Panc1 (cell line): ENCODE data around the gene LRRC9. TPM values are rescaled to one million over a fixed set of nuclear protein-coding genes. Genes with fewer than 3 reads are reported as not detected.

Experiments
- ATAC-seq: fragments of 200-7000 bp; cut with Tn5 transposase; 2 replicates; pipeline ENCODE4 v1.9.1; 2020; ENCODE audit warnings: mild to moderate bottlenecking, moderate library complexity
- BruUV-seq: library from RNA; stranded (reverse); fragments of 400-500 nt; replicated peaks from 2 replicates; lab custom pipeline; 2021; lab: Mats Ljungman, UMichigan
- CTCF ChIA-PET: fragments of 300-600 bp; sonication (Branson Sonifier 250); formaldehyde crosslinking; loops from one replicate; lab custom pipeline; 2022; ENCODE audit warnings: antibody characterized with exemption; lab: Charles Lee
- POLR2A ChIA-PET: fragments of 300-600 bp; sonication (Branson Sonifier 250); formaldehyde crosslinking; loops from one replicate; lab custom pipeline; 2022; ENCODE audit warnings: antibody characterized with exemption; lab: Charles Lee
- DNase-seq: peaks from one replicate; pipeline ENCODE4 v3.0.0-alpha.2; 2010; ENCODE audit warnings: low read depth, low spot score
- H3K27ac ChIP-seq: 2 replicates; pipeline ENCODE4 v1.5.1; 2011; ENCODE audit warnings: mild to moderate bottlenecking, low read length, inconsistent platforms
- H3K27me3 ChIP-seq: fragments of 200-500 bp; sonication (Bioruptor generic); 2 replicates; pipeline ENCODE4 v1.6.0; 2014; ENCODE audit warnings: low read length, inconsistent platforms; ENCODE audit not compliant: control insufficient read depth, insufficient read depth
- H3K36me3 ChIP-seq: fragments of 200-500 bp; sonication (Bioruptor generic); 2 replicates; pipeline ENCODE4 v1.5.1; 2014; ENCODE audit warnings: inconsistent platforms, mild to moderate bottlenecking, low read length, moderate library complexity; ENCODE audit not compliant: control insufficient read depth, insufficient read depth
- H3K4me1 ChIP-seq: 2 replicates; pipeline ENCODE4 v1.5.1; 2011; ENCODE audit warnings: inconsistent platforms, mild to moderate bottlenecking, low read length, moderate library complexity; ENCODE audit not compliant: control insufficient read depth, insufficient read depth
- H3K4me3 ChIP-seq, 2 experiments: 2 replicates each; pipeline ENCODE4 v1.5.1; 2011 to 2012; ENCODE audit warnings: low read depth in 2 of 2, low read length in 2 of 2, mild to moderate bottlenecking in 2 of 2, inconsistent platforms in 1 of 2, moderate library complexity in 1 of 2
- H3K9me3 ChIP-seq: fragments of 200-500 bp; sonication (Bioruptor generic); 2 replicates; pipeline ENCODE4 v1.5.1; 2014; ENCODE audit warnings: low read depth, mild to moderate bottlenecking, inconsistent platforms, low read length, moderate library complexity; ENCODE audit not compliant: control insufficient read depth, insufficient read depth
- SIN3A ChIP-seq: IDR thresholded peaks from 2 replicates; pipeline ENCODE4 v1.6.1; 2012; ENCODE audit warnings: low read depth, mild to moderate bottlenecking, low read length, moderate library complexity, borderline replicate concordance; ENCODE audit not compliant: insufficient read depth
- TCF7L2 ChIP-seq: IDR thresholded peaks from 2 replicates; pipeline ENCODE4 v1.6.1; 2011; ENCODE audit warnings: mild to moderate bottlenecking, low read depth, low read length, inconsistent platforms
- in situ Hi-C: cut with HindIII; loops from 2 replicates; pipeline ENCODE4 v1.10.0; 2016; ENCODE audit warnings: low sequenced_read_pairs, low pct_unique_long_range_greater_than_20kb
- intact Hi-C: fragments of 100-400 bp; cut with micrococcal nuclease; formaldehyde crosslinking; loops from one replicate; pipeline ENCODE4 v1.10.0; 2022; ENCODE audit not compliant: unreplicated experiment
- total RNA-seq: library from RNA; stranded (reverse); gene quantifications from one replicate; pipeline ENCODE4 v1.2.1, GENCODE V29; 2021; ENCODE audit not compliant: unreplicated experiment
- TF ChIP-seq, protein P1 (sequence below), 2 experiments: IDR thresholded peaks; 2 replicates each; pipeline ENCODE4 v1.6.1; 2011 to 2012; ENCODE audit warnings: low read depth in 2 of 2, control low read depth in 1 of 2, low read length in 1 of 2, mild to moderate bottlenecking in 1 of 2, moderate library complexity in 1 of 2; ENCODE audit not compliant: insufficient read depth in 1 of 2
- TF ChIP-seq, protein P2 (sequence below): fragments of 450-650 bp; IDR thresholded peaks from 2 replicates; pipeline ENCODE4 v1.5.1; 2017; ENCODE audit warnings: mild to moderate bottlenecking

LRRC9 gene
- total RNA-seq, 1 experiment from 2014 or later, result not detected

- no peaks in the 10 kb centered on the region for H3K36me3 ChIP-seq
- no peak overlapping the region for H3K27ac ChIP-seq
- no peaks in the 10 kb centered on the region for H3K27me3 ChIP-seq
- ChIA-PET POLR2A (no interaction called here), CTCF (no interaction called here)
- no peak for ATAC-seq
- in situ Hi-C loops, result no loop called here
- H3K4me1 ChIP-seq, result no peaks in the 10 kb centered on the region
- DNase-seq, result no peak
- no peaks in the 10 kb centered on the region for H3K9me3 ChIP-seq
- H3K4me3 ChIP-seq, result no peak overlapping the region
- no TSS peak for BruUV-seq
- TF ChIP-seq SIN3A, result no peak
- TF ChIP-seq, protein P1, sequence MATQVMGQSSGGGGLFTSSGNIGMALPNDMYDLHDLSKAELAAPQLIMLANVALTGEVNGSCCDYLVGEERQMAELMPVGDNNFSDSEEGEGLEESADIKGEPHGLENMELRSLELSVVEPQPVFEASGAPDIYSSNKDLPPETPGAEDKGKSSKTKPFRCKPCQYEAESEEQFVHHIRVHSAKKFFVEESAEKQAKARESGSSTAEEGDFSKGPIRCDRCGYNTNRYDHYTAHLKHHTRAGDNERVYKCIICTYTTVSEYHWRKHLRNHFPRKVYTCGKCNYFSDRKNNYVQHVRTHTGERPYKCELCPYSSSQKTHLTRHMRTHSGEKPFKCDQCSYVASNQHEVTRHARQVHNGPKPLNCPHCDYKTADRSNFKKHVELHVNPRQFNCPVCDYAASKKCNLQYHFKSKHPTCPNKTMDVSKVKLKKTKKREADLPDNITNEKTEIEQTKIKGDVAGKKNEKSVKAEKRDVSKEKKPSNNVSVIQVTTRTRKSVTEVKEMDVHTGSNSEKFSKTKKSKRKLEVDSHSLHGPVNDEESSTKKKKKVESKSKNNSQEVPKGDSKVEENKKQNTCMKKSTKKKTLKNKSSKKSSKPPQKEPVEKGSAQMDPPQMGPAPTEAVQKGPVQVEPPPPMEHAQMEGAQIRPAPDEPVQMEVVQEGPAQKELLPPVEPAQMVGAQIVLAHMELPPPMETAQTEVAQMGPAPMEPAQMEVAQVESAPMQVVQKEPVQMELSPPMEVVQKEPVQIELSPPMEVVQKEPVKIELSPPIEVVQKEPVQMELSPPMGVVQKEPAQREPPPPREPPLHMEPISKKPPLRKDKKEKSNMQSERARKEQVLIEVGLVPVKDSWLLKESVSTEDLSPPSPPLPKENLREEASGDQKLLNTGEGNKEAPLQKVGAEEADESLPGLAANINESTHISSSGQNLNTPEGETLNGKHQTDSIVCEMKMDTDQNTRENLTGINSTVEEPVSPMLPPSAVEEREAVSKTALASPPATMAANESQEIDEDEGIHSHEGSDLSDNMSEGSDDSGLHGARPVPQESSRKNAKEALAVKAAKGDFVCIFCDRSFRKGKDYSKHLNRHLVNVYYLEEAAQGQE (IDR thresholded peaks at IDR 0.05; ENCODE audit: insufficient read depth in 1 of 2, low read depth in 2 of 2, low read length in 1 of 2), result no peak
- TF ChIP-seq, protein P2, sequence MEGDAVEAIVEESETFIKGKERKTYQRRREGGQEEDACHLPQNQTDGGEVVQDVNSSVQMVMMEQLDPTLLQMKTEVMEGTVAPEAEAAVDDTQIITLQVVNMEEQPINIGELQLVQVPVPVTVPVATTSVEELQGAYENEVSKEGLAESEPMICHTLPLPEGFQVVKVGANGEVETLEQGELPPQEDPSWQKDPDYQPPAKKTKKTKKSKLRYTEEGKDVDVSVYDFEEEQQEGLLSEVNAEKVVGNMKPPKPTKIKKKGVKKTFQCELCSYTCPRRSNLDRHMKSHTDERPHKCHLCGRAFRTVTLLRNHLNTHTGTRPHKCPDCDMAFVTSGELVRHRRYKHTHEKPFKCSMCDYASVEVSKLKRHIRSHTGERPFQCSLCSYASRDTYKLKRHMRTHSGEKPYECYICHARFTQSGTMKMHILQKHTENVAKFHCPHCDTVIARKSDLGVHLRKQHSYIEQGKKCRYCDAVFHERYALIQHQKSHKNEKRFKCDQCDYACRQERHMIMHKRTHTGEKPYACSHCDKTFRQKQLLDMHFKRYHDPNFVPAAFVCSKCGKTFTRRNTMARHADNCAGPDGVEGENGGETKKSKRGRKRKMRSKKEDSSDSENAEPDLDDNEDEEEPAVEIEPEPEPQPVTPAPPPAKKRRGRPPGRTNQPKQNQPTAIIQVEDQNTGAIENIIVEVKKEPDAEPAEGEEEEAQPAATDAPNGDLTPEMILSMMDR, result no peak
- intact Hi-C loops, result no loop called here
Observed at GRCh38 chr14:60021619-60022018, 101.7 kb downstream of the LRRC9 start.

DNA sequence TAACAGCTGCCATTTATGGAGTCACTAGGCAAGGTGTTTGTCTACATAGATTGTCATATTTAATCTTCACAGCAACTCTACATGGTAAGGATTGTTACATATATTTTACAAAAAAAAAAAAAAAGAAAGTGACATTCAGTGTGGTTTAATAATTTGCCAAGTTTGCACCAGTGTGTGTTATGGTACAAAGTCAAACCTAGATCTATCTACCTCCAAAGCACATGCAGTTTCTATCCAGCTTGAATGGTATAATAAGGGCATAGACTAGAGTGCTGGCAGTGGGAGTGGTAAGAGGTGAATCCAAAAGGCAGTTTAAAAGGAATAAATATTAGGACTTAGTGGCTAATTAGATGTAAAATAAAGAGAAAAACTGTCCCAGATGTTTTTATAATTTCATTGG lies 105.6 kb downstream of the LRRC9 start:
- BruUV-seq, result no TSS peak
- Histone ChIP-seq H3K27me3 (no peaks in the 10 kb centered on the region), H3K36me3 (no peaks in the 10 kb centered on the region), H3K9me3 (no peaks in the 10 kb centered on the region), H3K27ac (no peak overlapping the region), H3K4me1 (no peaks in the 10 kb centered on the region), H3K4me3 (no peak overlapping the region)
- TF ChIP-seq SIN3A (no peak), TCF7L2 (no peak)
- TF ChIP-seq, protein P2, result no peak
- TF ChIP-seq, protein P1 (IDR thresholded peaks at IDR 0.05; ENCODE audit: insufficient read depth in 1 of 2, low read depth in 2 of 2, low read length in 1 of 2), result no peak
- no peak for ATAC-seq
- intact Hi-C loops (no loop called here), in situ Hi-C loops (no loop called here)
- POLR2A ChIA-PET, result no interaction called here
- DNase-seq, result no peak
- CTCF ChIA-PET, result no interaction called here
